Heart left ventricle (tissue), 16 donors: ENCODE measurements around the gene SELENOM. TPM values are rescaled to one million over a fixed set of nuclear protein-coding genes. Genes with fewer than 3 reads are reported as not detected.

Experiments used
- ATAC-seq, 4 donors: fragments of 200-7000 bp; cut with Tn5 transposase; one replicate each; pipeline ENCODE4 v1.9.1; 2020 to 2022; ENCODE audit warnings: moderate library complexity in 4 of 4, mild to moderate bottlenecking in 3 of 4, moderate number of reproducible peaks in 1 of 4
- DNase-seq, 5 donors: peaks; one replicate each; pipeline ENCODE4 v3.0.0-alpha.2; 2020
- H3K27ac ChIP-seq, 12 donors: fragments of 200-600 bp; sonication (generic) in 4 of 12; one replicate each; pipeline versions ENCODE4 v1.5.0 to v1.8.0; 2016 to 2022; ENCODE audit warnings: mild to moderate bottlenecking in 2 of 12
- H3K27me3 ChIP-seq, 9 donors: fragments of 200-600 bp; sonication (generic) in 2 of 9; one replicate each; pipeline versions ENCODE4 v1.5.1 to v1.8.0; 2016 to 2022; ENCODE audit warnings: mild to moderate bottlenecking in 3 of 9
- H3K36me3 ChIP-seq, 9 donors: fragments of 200-600 bp; sonication (generic) in 2 of 9; one replicate each; pipeline versions ENCODE4 v1.5.0 to v1.8.0; 2018 to 2022; ENCODE audit warnings: mild to moderate bottlenecking in 2 of 9
- H3K4me1 ChIP-seq, 12 donors: fragments of 200-600 bp; sonication (generic) in 4 of 12; one replicate each; pipeline versions ENCODE4 v1.5.0 to v1.8.0; 2016 to 2022; ENCODE audit warnings: mild to moderate bottlenecking in 3 of 12
- H3K4me3 ChIP-seq, 12 donors: fragments of 200-600 bp; sonication (generic) in 4 of 12; one replicate each; pipeline versions ENCODE4 v1.5.0 to v1.8.0; 2017 to 2022; ENCODE audit warnings: mild to moderate bottlenecking in 9 of 12, moderate library complexity in 4 of 12
- H3K9me3 ChIP-seq, 12 donors: fragments of 200-600 bp; sonication (generic) in 4 of 12; one replicate each; pipeline versions ENCODE4 v1.5.0 to v1.8.0; 2016 to 2022; ENCODE audit warnings: mild to moderate bottlenecking in 1 of 12
- POLR2A ChIP-seq, 2 donors: fragments of 450-650 bp; IDR thresholded peaks; one replicate each; pipeline ENCODE4 v1.6.1; 2017; ENCODE audit warnings: antibody characterized with exemption in 2 of 2, mild to moderate bottlenecking in 2 of 2, moderate library complexity in 2 of 2
- WGBS, 4 donors: extraction: QIAGEN DNeasy Blood & Tissue Kit in 2 of 4; methylation state at CpG; one replicate each; pipeline versions ENCODE4 v1.1.5 to v1.1.7; 2013 to 2018; 5-methylcytosine and 5-hydroxymethylcytosine counted together
- intact Hi-C, 10 donors: fragments of 100-400 bp; cut with DNase I; formaldehyde crosslinking; loops; one replicate each; pipeline versions ENCODE4 v1.11.1 to v1.14.2; 2022
- polyA plus RNA-seq, 2 donors: library from polyadenylated mRNA; stranded (reverse); fragments of 200-250 nt; gene quantifications; one replicate each; pipeline ENCODE4 v1.2.3, GENCODE V29; 2013
- total RNA-seq, 9 donors: library from RNA; depleted of rRNA in 2 of 9; stranded (reverse); fragments of >200 nt in 2 of 9; fragmentation: NEBNext Ultra II Directional in 3 of 9; extraction: Animal tissue kit (Norgen Biotek cat#: 25700) in 3 of 9; gene quantifications; one replicate each; pipeline versions ENCODE4 v1.1.0 to v1.2.4, GENCODE V29; 2016 to 2023
- TF ChIP-seq, protein P1 (sequence below), 12 donors: fragments of 200-600 bp; sonication (generic) in 4 of 12; IDR thresholded peaks; one replicate each; pipeline versions ENCODE4 v1.5.0 to v1.8.0; 2018 to 2022; ENCODE audit warnings: antibody characterized with exemption in 12 of 12, mild to moderate bottlenecking in 5 of 12
- donor health status: ischemic (EF 13 %, LVEDD 7.1; RV severe dilation, severe dysfunction).
- donor health status: healthy with polysubstance abuse.
- donor health status: DM: no; HTN: yes; CAD: no.
- donor health status: DM: no; HTN: no; CAD: no.
- donor health status: ischemic (EF 25% LVEDD 6.9; RV normal size, moderate dysfunction).
- donor health status: ischemic (EF 25% LVEDD 5.7; RV mildly dilated, moderate dysfunction).
- donor health status: healthy.
- donor health status: DM: yes; HTN: yes; CAD: no.
- donor health status: ischemic (EF 35%, LVEDD 5.7; RV mildly dilated, moderate dysfunction).
- donor health status: nonischemic (EF 11% LVEDD 7.7; RV severe dilation, severe dysfunction).
- donor health status: DM: yes; HTN: yes; CAD: no.
- donor health status: PGD.
- donor health status: ischemic (EF 29% LVEDD 5.4; RV normal size, mild dysfunction).
- donor health status: nonischemic (EF 23%, LVEDD 6.1; RV moderate dilation, normal function).

SELENOM gene
- total and polyA plus RNA-seq, 11 donors = 35.0 to 183 (median 55.0) TPM

DNA sequence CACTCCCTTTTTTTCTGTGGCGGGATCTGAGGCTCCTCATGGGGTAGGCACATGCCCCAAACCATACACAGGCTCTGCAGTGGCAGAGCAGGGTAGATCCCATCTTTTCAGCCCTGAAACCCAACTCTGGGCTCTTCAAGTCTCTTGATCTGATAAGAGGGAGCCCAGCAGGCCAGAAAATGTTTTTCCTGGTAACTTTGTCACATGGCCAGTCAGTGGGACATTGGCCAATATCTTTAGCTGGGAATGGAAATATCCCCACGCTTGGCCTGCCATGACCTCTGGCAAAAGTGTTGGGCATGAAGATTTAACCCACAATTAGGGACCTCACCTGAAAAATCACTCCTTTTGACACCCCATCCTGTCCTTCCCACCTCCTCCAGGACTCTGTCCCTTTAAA, 23.5 kb upstream of the SELENOM start:
- 47 to 67% (median 62%) methylated on average over 2 of the region's 2 CpGs for WGBS, 4 donors
- Histone ChIP-seq H3K27ac (no peak overlapping the region), H3K4me3 (no peak overlapping the region), H3K9me3 (no peaks in the 10 kb centered on the region), H3K36me3 (peaks cover 0 to 13% (median 0%) of the 10 kb centered on the region in 9 donors), H3K27me3 (no peaks in the 10 kb centered on the region), H3K4me1 (peaks cover 0 to 3% (median 0%) of the 10 kb centered on the region in 12 donors)
- TF ChIP-seq, protein P1, sequence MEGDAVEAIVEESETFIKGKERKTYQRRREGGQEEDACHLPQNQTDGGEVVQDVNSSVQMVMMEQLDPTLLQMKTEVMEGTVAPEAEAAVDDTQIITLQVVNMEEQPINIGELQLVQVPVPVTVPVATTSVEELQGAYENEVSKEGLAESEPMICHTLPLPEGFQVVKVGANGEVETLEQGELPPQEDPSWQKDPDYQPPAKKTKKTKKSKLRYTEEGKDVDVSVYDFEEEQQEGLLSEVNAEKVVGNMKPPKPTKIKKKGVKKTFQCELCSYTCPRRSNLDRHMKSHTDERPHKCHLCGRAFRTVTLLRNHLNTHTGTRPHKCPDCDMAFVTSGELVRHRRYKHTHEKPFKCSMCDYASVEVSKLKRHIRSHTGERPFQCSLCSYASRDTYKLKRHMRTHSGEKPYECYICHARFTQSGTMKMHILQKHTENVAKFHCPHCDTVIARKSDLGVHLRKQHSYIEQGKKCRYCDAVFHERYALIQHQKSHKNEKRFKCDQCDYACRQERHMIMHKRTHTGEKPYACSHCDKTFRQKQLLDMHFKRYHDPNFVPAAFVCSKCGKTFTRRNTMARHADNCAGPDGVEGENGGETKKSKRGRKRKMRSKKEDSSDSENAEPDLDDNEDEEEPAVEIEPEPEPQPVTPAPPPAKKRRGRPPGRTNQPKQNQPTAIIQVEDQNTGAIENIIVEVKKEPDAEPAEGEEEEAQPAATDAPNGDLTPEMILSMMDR (IDR thresholded peaks at IDR 0.05) = no peak
- no peak for TF ChIP-seq POLR2A (IDR thresholded peaks at IDR 0.05)
- intact Hi-C loops = no loop called here
- no peak for DNase-seq
- ATAC-seq = no peak

DNA sequence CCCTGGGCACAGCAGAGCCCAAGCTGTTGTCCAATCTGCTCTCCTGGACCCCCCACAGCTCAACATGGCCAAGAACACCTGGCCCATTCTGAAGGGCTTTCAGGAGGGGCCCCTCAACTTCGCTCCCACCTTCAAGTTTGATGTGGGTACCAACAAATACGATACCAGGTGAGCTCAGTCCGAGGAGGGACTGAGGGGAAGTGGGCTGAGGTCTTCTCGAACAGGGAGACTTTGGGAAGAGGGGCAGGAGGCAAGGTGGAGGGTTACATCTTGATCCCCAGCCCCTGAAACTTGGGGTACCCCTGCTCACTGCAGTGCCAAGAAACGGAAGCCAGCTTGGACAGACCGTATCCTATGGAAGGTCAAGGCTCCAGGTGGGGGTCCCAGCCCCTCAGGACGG, 20.8 kb upstream of the SELENOM start:
- no peak for DNase-seq
- 87 to 94% (median 92%) methylated on average over 6 to 7 of the region's 7 CpGs for WGBS, 4 donors
- peaks cover 0 to 13% (median 0%) of the 10 kb centered on the region in 9 donors for H3K36me3 ChIP-seq
- ATAC-seq = no peak
- no peak overlapping the region for H3K27ac ChIP-seq
- H3K4me3 ChIP-seq = no peak overlapping the region
- no peaks in the 10 kb centered on the region for H3K9me3 ChIP-seq
- H3K27me3 ChIP-seq = no peaks in the 10 kb centered on the region
- peaks cover 0 to 11% (median 0%) of the 10 kb centered on the region in 12 donors for H3K4me1 ChIP-seq
- intact Hi-C loops = no loop called here
- TF ChIP-seq POLR2A (IDR thresholded peaks at IDR 0.05) = no peak
- TF ChIP-seq, protein P1 (IDR thresholded peaks at IDR 0.05) = no peak

DNA sequence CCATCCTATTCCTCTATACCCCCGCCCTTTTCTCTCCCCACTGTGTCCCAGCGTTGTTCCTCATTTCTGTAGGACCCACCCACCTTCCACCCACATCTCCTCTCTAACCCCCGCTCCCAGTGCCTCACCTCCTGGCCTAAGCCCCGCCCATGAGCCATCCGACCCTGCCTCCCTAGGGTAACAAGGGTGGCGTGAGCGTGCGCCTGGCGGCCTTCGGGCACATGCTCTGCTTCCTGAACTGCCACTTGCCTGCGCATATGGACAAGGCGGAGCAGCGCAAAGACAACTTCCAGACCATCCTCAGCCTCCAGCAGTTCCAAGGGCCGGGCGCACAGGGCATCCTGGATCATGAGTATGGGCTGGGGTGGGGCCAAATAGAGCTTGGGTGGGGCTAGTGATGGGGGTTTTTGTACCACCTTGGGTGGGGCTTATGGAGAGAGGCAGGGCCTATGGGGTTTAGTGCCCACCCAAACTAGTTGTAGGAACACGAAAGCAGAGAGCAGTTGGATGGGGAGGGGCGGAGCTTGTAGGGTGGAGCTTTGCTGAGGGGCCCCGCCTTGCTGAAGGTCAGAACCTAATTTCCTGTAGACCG, 19.9 kb upstream of the SELENOM start:
- TF ChIP-seq, protein P1 (IDR thresholded peaks at IDR 0.05) = no peak
- no peak for TF ChIP-seq POLR2A (IDR thresholded peaks at IDR 0.05)
- no peak for ATAC-seq

DNA sequence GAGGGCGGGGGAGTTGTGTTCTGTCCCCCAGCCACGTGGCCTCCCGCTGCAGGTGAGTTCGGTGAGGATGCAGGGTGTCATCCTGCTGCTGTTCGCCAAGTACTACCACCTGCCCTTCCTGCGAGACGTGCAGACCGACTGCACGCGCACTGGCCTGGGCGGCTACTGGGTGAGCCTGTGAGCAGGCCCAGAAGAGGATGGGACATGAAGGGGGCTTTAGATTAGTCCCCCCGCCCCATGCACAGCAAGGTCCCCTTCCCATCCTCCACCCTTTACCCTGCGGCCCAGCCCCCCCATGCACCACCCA, 19.5 kb upstream of the SELENOM start:
- H3K27me3 ChIP-seq = no peaks in the 10 kb centered on the region
- ATAC-seq = no peak
- no peak for DNase-seq
- no peak for TF ChIP-seq POLR2A (IDR thresholded peaks at IDR 0.05)
- TF ChIP-seq, protein P1 (IDR thresholded peaks at IDR 0.05) = no peak
- 80 to 95% (median 86%) methylated on average over 3 to 13 of the region's 13 CpGs for WGBS, 4 donors
- intact Hi-C loops = no loop called here
- peaks cover 0 to 23% (median 9%) of the 10 kb centered on the region in 12 donors for H3K4me1 ChIP-seq
- no peaks in the 10 kb centered on the region for H3K9me3 ChIP-seq
- H3K27ac ChIP-seq = no peak overlapping the region
- peaks cover 0 to 13% (median 0%) of the 10 kb centered on the region in 9 donors for H3K36me3 ChIP-seq
- H3K4me3 ChIP-seq = no peak overlapping the region

More for the DNA sequence above, 19.9 kb upstream of the SELENOM start:
- H3K27ac ChIP-seq = no peak overlapping the region
- H3K27me3 ChIP-seq = no peaks in the 10 kb centered on the region
- intact Hi-C loops = no loop called here
- peaks cover 0 to 19% (median 6%) of the 10 kb centered on the region in 12 donors for H3K4me1 ChIP-seq
- no peaks in the 10 kb centered on the region for H3K9me3 ChIP-seq
- DNase-seq = no peak
- peaks cover 0 to 13% (median 0%) of the 10 kb centered on the region in 9 donors for H3K36me3 ChIP-seq
- WGBS, 4 donors = 61 to 74% (median 67%) methylated on average over 17 to 19 of the region's 19 CpGs
- H3K4me3 ChIP-seq = no peak overlapping the region
